Non-pigmented ciliary epithelial cell (primary cell): Measurements from ENCODE around the gene PAQR9.
A peak's percentile ranks its signal among the peaks of the same experiment; 100 is the strongest.

Source experiments
- DNase-seq: peaks from one replicate; pipeline ENCODE4 v3.0.0-alpha.2; 2010; ENCODE audit warnings: low read depth

Gene PAQR9

GRCh38 chr3:142982038-142982773 is 18.7 kb upstream of the PAQR9 start:
- no peak for DNase-seq

GRCh38 chr3:142981108-142981507 is 17.6 kb upstream of the PAQR9 start:
- no peak for DNase-seq

DNA sequence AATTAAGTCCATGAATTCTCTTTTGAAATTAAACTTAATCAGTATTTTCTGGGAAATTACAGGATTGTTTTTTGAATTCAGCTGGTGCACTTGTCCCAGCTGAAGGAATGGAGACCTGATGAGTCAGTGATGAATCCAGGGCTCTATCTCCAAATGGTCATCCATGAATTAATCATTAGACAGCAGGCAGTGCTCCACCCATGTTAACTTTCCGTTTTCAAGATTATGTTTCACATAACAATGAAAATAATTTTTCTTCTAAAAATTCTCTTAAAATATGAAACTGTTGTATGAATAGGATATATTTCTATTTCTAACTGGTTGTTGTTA is 13.9 kb upstream of the PAQR9 start:
- DNase-seq = no peak

DNA sequence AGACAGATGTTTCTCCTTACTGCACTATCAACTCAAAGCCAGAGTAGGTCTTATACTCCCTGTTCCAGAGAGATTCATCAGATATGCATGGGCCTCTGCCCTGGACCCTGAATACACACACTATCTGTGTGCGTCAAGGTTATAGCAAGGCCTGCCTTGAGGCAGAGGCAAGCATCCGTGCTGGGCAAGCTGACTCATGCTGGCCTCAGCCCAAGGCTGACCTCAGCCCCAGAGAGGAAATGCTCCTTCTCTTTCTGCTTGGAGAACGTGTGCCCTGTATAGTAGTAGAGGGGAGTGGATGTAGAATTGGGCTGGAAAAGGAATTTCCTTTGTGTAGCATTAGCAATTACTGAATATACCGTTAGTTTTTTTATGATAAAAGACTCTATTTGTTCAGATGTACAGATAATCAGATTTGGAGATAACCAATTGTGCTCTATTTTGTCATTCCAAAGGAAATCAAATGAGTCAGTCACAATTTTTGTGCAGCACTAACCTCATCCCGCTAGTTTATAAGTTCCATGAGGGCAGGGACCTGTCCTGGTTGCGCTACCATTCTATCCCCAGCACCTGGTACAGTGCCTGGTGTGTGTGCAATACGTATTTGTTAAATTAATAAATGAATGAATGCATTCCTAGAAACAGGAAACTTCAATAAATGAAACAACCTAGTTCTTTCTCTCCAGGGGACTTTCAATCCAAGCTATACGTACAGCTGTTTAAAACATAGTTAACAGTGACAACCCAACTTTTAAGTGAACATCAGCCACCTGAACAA is 13.3 kb upstream of the PAQR9 start:
- peak; percentile 89 for DNase-seq

GRCh38 chr3:142975316-142975995 is 12.0 kb upstream of the PAQR9 start:
- DNase-seq = no peak

GRCh38 chr3:142973217-142974009 is 9.9 kb upstream of the PAQR9 start:
- DNase-seq = no peak

DNA sequence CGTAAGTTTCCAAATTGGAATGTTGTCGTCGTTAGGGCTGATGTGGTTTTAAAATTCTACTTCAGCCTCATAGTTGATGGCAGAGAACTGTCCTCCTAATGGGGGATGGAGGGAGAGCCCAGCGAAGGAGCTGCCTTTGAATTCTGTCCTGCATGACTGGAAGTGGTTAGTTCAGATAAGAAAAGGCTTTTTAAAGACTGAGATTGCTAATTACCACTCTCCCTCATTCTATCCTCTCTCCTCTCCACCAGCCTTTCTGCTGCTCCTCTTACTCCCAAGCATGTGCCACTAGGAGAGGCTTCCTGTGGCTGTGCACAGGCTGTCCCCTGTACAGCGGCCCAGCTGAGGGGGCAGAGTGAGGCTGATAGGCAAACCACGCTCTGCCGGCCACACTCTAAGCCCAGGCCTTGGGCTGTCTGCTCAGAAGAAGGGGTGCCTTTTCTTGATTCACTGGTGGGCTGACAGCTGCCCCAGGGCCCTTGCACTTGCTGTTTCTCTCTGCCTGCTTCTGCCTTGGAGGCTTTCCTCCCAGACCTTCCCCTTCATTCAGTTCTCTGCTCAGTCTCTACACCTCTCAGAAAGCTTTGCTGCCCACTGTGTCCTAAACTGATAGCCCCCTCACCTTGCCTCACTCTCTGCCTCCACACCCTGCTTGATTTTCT is 8.7 kb upstream of the PAQR9 start:
- DNase-seq = no peak

- DNase-seq = no peak
Observed at GRCh38 chr3:142971431-142971830, 8.0 kb upstream of the PAQR9 start.

DNA sequence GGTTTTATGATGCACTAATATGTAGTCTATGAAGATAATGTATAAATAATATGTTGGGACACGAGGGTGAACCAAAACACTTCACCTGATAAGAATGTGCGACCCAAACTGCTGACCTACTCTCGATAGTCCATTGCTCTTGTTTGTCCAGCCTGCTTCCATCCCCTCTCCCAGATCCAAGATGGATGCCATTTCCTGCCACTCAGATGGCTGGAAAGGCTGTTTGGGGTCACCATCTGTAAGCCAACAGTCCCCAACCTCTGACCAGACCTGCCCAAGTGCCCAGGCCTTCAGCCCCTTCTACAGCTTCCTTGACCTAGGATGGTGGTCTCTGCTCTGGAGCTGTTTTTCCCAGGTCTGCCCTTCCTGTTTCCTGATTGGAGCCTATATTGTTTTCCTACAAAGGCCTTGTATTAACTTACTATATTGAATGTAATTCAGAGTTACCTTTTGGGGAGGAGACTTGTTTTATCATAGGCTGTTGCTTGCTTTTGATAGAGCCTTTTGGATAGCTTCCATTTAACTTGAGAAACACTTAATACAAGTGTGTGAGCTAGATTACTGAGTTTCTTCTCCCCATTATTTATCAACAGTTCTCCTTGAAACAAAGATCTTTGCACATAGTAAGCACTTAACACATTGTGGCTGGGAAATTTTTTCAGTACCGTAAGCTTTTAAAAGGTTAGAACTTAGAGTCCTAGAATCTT is 5.0 kb upstream of the PAQR9 start:
- DNase-seq = no peak

- DNase-seq = no peak
Observed at GRCh38 chr3:142966808-142967207, 3.3 kb upstream of the PAQR9 start.

DNA sequence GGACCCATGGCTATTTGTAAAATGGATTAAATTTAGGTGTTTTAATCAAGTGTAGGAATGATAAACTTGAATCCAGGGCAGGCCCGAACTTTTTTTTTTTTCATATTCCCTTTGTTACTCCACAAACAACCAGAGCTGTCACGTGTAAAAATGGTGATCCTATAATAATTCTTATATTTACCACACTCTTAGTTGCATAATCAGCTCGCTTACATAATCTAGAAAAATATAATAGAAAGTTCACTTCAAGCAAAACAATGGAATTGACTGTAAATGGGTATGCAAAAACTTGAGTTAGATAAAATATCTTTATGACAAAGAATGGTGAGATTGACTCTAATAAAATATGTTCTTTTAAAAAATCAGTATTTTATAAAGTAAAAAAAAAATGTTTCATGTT is 2.1 kb upstream of the PAQR9 start:
- DNase-seq = no peak

- no peak for DNase-seq
Observed at GRCh38 chr3:142963234-142963515, 299 bp downstream of the PAQR9 start.

DNA sequence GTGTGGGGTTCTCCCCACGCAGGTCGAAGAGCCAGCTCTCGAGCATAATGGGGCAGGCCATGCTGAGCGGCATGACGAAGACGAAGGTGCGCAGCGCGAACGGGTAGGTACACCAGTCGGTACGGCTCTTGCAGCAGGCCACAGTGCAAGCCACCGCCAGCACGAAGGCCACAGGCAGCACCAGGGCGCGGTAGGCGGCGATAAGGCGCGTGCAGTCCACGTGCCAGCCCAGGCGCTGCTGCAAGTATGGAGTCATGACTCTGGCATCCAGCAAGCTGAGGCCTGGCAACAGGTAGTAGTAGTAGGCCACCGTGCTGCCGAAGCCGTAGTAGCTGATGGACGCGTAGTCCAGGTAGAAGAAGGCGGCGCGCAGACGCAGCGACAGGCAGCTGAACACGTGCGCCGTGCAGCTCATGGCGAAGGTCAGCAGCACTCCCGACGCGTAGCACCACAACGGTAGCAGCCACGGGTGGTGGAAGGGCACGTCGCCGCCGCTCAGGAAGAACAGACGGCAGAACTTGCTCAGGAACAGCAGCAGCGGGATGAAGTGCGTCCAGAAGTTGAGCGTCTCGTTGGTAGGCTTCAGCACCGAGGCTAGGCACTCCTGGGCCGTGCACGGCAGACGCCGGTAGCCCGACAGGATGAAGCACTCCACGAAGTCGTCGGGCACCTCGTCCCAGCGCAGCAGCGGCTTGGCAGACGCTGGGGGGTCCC is 797 bp downstream of the PAQR9 start:
- no peak for DNase-seq

GRCh38 chr3:142962175-142962519 is 1.3 kb downstream of the PAQR9 start:
- DNase-seq = no peak

- no peak for DNase-seq
Observed at GRCh38 chr3:142961539-142961938, 1.9 kb downstream of the PAQR9 start.

DNA sequence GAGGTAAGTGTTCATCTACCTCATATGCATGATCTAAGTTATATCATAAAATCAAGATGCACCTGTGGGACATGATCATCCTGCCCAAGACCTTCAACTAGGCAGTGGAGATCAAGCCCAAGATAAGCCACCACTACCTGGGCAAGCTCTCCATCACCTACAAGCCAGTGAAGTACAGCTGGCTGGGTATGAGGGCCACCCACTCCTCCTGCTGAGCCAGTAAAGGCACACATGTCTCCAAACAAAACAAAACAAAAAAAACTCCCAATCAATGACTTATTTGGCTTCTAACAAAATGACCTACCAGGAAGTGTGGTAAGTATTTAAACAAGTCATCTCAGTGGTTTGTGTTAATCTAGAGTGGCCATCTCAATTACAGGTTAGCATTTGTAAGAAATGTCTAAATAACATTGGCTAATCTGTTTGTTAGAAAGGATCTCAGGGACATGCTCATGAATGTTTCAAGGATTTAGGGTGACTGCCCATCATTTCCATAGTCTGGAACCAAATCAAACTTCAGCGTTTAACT is 3.1 kb downstream of the PAQR9 start:
- no peak for DNase-seq

- peak; percentile 30 for DNase-seq
Observed at GRCh38 chr3:142958707-142959106, 4.8 kb downstream of the PAQR9 start.

DNA sequence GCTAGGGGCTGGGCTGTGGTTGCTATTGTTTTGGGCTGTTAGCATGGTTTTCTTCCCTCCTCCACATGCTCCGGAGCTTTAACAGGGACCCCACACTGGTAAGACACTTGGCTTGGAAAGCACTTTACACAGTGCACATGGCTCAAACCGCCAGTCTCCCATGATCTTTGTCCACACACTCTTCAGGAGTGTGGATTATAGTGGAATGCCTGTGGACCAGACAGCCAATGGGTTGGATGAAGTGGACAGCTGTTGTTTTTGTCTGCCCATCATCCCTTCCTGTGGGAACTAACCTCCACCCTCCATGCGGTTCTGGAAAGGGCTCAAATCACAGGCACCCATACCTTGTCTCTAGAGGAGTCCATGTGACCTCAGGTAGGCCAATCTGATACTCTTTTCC is 10.0 kb downstream of the PAQR9 start:
- DNase-seq = no peak

- DNase-seq = no peak
Observed at GRCh38 chr3:142952272-142953193, 10.9 kb downstream of the PAQR9 start.

- DNase-seq = no peak
Observed at GRCh38 chr3:142951794-142952193, 11.7 kb downstream of the PAQR9 start.
